Left lobe of liver (tissue), 2 donors: Measurements from ENCODE around the gene CRIP1. TPM values are rescaled to one million over a fixed set of nuclear protein-coding genes. Genes with fewer than 3 reads are reported as not detected.

ENCODE experiments used
- ATAC-seq: fragments of 200-7000 bp; cut with Tn5 transposase; one replicate; pipeline ENCODE4 v1.9.1; 2020; ENCODE audit warnings: mild to moderate bottlenecking, moderate library complexity
- DNase-seq: peaks from one replicate; pipeline ENCODE4 v3.0.0-alpha.2; 2020; ENCODE audit warnings: low spot score
- total RNA-seq: library from RNA; stranded (reverse); gene quantifications from one replicate; pipeline ENCODE4 v1.2.1, GENCODE V29; 2021
- donor health status: DM: no; HTN: no; CAD: no; lungs with moderate emphysema.
- donor health status: DM: no; HTN: yes; CAD: no.

The CRIP1 gene
- total RNA-seq, 1 donor from 2014 or later = 3.2 TPM

GRCh38 chr14:105491366-105491973 is 4.8 kb downstream of the CRIP1 start:
- ATAC-seq = peak; percentile 23
- peak; percentile 86 for DNase-seq

- ATAC-seq (peak; percentile 31), DNase-seq (peak; percentile 97)
Measured at GRCh38 chr14:105492031-105492970, 5.6 kb downstream of the CRIP1 start.

GRCh38 chr14:105492971-105493871 is 6.5 kb downstream of the CRIP1 start:
- ATAC-seq = no peak
- DNase-seq = no peak

- no peak for ATAC-seq
- no peak for DNase-seq
Measured at GRCh38 chr14:105493921-105494605, 7.4 kb downstream of the CRIP1 start.

- ATAC-seq (no peak), DNase-seq (no peak)
Measured at GRCh38 chr14:105494606-105494929, 7.9 kb downstream of the CRIP1 start.

- DNase-seq (peak; percentile 97), ATAC-seq (peak; percentile 37)
Measured at GRCh38 chr14:105495101-105495989, 8.7 kb downstream of the CRIP1 start.

GRCh38 chr14:105495990-105496830 is 9.5 kb downstream of the CRIP1 start:
- peak; percentile 91 for DNase-seq
- peak; percentile 46 for ATAC-seq

- peak; percentile 33 for ATAC-seq
- peak; percentile 72 for DNase-seq
Measured at GRCh38 chr14:105496831-105497591, 10.3 kb downstream of the CRIP1 start.

- DNase-seq = peak; percentile 91
- ATAC-seq = peak; percentile 53
Measured at GRCh38 chr14:105497671-105498429, 11.2 kb downstream of the CRIP1 start.

GRCh38 chr14:105498430-105499255 is 12.0 kb downstream of the CRIP1 start:
- DNase-seq (no peak), ATAC-seq (no peak)

- ATAC-seq (no peak), DNase-seq (no peak)
Measured at GRCh38 chr14:105499256-105500035, 12.8 kb downstream of the CRIP1 start.

- DNase-seq = no peak
Measured at GRCh38 chr14:105500036-105500725, 13.5 kb downstream of the CRIP1 start.

GRCh38 chr14:105500726-105501101 is 14.0 kb downstream of the CRIP1 start:
- DNase-seq (no peak), ATAC-seq (no peak)

More at GRCh38 chr14:105500036-105500725, 13.5 kb downstream of the CRIP1 start:
- no peak for ATAC-seq

GRCh38 chr14:105501504-105502291 is 15.0 kb downstream of the CRIP1 start:
- DNase-seq (no peak), ATAC-seq (no peak)
